ENCODE results near the gene TIMELESS. TPM values are rescaled to one million over a fixed set of nuclear protein-coding genes. Genes with fewer than 3 reads are reported as not detected.

Gene TIMELESS
- total RNA-seq, 1 experiment from 2014 or later = 47.0 TPM

- ATAC-seq (peak; percentile 84), DNase-seq (ENCODE audit: low read depth, low spot score) (peak; percentile 82)
- Histone ChIP-seq H3K27me3 (ENCODE audit: insufficient read depth, low read length) (no peaks in the 10 kb centered on the region), H3K79me2 (ENCODE audit: insufficient read depth, low read length) (peaks cover 33% of the 10 kb centered on the region), H2AFZ (ENCODE audit: low read depth, low read length, poor library complexity, severe bottlenecking) (peak within 1 kb of the TSS; percentile 73), H3K4me1 (ENCODE audit: control insufficient read depth in 1 of 2, insufficient read depth in 2 of 2, low read length in 2 of 2) (peaks cover 5 to 26% of the 10 kb centered on the region in 2 experiments), H4K20me1 (ENCODE audit: insufficient read depth) (no peaks in the 10 kb centered on the region), H3K9me3 (ENCODE audit: control insufficient read depth in 1 of 2, insufficient read depth in 1 of 2, low read depth in 1 of 2, low read length in 2 of 2) (no peaks in the 10 kb centered on the region), H3K27ac (ENCODE audit: low read depth, low read length) (peak within 1 kb of the TSS; percentile 68), H3K4me3 (replicated peaks in 1 of 2; ENCODE audit: low read depth in 1 of 2, low read length in 2 of 2) (peak within 1 kb of the TSS; percentile 74 to 99), H3K9ac (ENCODE audit: low read length) (peak within 1 kb of the TSS; percentile 92), H3K36me3 (ENCODE audit: control insufficient read depth in 1 of 2, insufficient read depth in 2 of 2, low read length in 2 of 2) (peaks cover 0 to 17% of the 10 kb centered on the region in 2 experiments; a peak in 2 of 4 replicates), H3K9me2 (ENCODE audit: insufficient read depth) (no peaks in the 10 kb centered on the region), H3K4me2 (ENCODE audit: low read length) (peak within 1 kb of the TSS; percentile 87)
- intact Hi-C loops (cut with micrococcal nuclease) = no loop called here
- BruUV-seq (replicated peaks) = TSS peak; percentile 64
- ChIA-PET RAD21 (ENCODE audit: low non-redundant PET in 1 of 2, low total read pairs in 2 of 2, uncharacterized antibody in 2 of 2, unreplicated experiment in 2 of 2) (no interaction called here), POLR2A (interaction anchor here (0.6 to 1.2 kb wide), 2 partner anchors 82 to 169 kb away, joined by 3 to 4 read pairs; no protein-coding TSS in a partner anchor), CTCF (no interaction called here)
- TF ChIP-seq SP1 (IDR thresholded peaks at IDR 0.05; ENCODE audit: low read depth) (peak; percentile 85), JUND (IDR thresholded peaks at IDR 0.05) (no peak), EZH2 (IDR thresholded peaks at IDR 0.05) (no peak), ZBTB33 (IDR thresholded peaks at IDR 0.05; ENCODE audit: extremely low read depth, insufficient replicate concordance, low read length) (peak; percentile 49), ZFX (IDR thresholded peaks at IDR 0.05) (no peak; the same call in 1 of the 2 replicates), EGR1 (IDR thresholded peaks at IDR 0.05; ENCODE audit: low read depth) (peak; percentile 98), POLR2A (IDR thresholded peaks at IDR 0.05; ENCODE audit: borderline replicate concordance, extremely low read depth, insufficient read depth, insufficient read length) (peak; percentile 95), SRF (IDR thresholded peaks at IDR 0.05; ENCODE audit: low read depth) (peak; percentile 95), EZH2phosphoT487 (IDR thresholded peaks at IDR 0.05; ENCODE audit: borderline replicate concordance) (no peak), POLR2AphosphoS5 (IDR thresholded peaks at IDR 0.05; ENCODE audit: low read depth, low read length) (peak; percentile 97), FOSL1 (IDR thresholded peaks at IDR 0.05; ENCODE audit: low read depth) (no peak), RAD21 (IDR thresholded peaks at IDR 0.05; ENCODE audit: low read depth) (no peak), ATF3 (IDR thresholded peaks at IDR 0.05) (no peak), SIN3A (IDR thresholded peaks at IDR 0.05; ENCODE audit: low read depth) (peak; percentile 96), ZNF274 (IDR thresholded peaks at IDR 0.05; ENCODE audit: low read depth, low read length) (no peak), CEBPB (IDR thresholded peaks at IDR 0.05; ENCODE audit: low read depth) (no peak), CBX3 (IDR thresholded peaks at IDR 0.05; ENCODE audit: low read depth) (peak; percentile 83; the same call in 1 of the 2 replicates), YY1 (IDR thresholded peaks at IDR 0.05; ENCODE audit: extremely low read depth, insufficient replicate concordance, low read depth, low read length) (peak; percentile 93), CTCF (IDR thresholded peaks at IDR 0.05 in 2 of 3, conservative IDR thresholded peaks at IDR 0.05 in 1 of 3; ENCODE audit: borderline replicate concordance in 1 of 3, insufficient read depth in 1 of 3, low read depth in 2 of 3, low read length in 2 of 3) (peak; percentile 15 to 43 (median 24); a peak in 2 of 6 replicates), ELF1 (IDR thresholded peaks at IDR 0.05; ENCODE audit: borderline replicate concordance, low read depth) (no peak; the same call in 1 of the 2 replicates), TCF7L2 (IDR thresholded peaks at IDR 0.05; ENCODE audit: borderline replicate concordance, extremely low read depth, insufficient read depth, insufficient read length) (peak; percentile 70), MAX (IDR thresholded peaks at IDR 0.05) (peak; percentile 100)
These were observed 19.2 kb upstream of the TIMELESS start, which contains the start of gene SPRYD4 for GRCh38 chr12:56468216-56469006. Gene SPRYD4, plus strand, starts transcription at chr12:56468578. Its CDS starts 14 bp downstream, at chr12:56468592.

All from HCT116 (cell line).